IgD-negative memory B cell (primary cell): ENCODE results near the gene PFKP. TPM values are rescaled to one million over a fixed set of nuclear protein-coding genes. Genes with fewer than 3 reads are reported as not detected.

Experiments used
- H3K27ac Mint-ChIP-seq, 3 donors: one replicate each; pipeline ENCODE4 v1.8.0; 2020 to 2022; ENCODE audit warnings: mild to moderate bottlenecking in 3 of 3, mixed read lengths in 3 of 3, moderate library complexity in 1 of 3
- H3K27me3 Mint-ChIP-seq: one replicate; pipeline ENCODE4 v1.8.0; 2021; ENCODE audit warnings: mixed read lengths
- H3K36me3 Mint-ChIP-seq: one replicate; pipeline ENCODE4 v1.8.0; 2020; ENCODE audit warnings: mild to moderate bottlenecking, mixed read lengths
- H3K4me1 Mint-ChIP-seq, 3 donors: one replicate each; pipeline ENCODE4 v1.8.0; 2020 to 2022; ENCODE audit warnings: mixed read lengths in 3 of 3, mild to moderate bottlenecking in 1 of 3
- H3K4me3 Mint-ChIP-seq, 4 donors: one replicate each; pipeline ENCODE4 v1.8.0; 2020 to 2022; ENCODE audit warnings: mild to moderate bottlenecking in 4 of 4, mixed read lengths in 4 of 4, moderate library complexity in 3 of 4
- H3K9me3 Mint-ChIP-seq, 3 donors: one replicate each; pipeline ENCODE4 v1.8.0; 2020 to 2021; ENCODE audit warnings: mixed read lengths in 3 of 3, mild to moderate bottlenecking in 1 of 3
- polyA plus RNA-seq: library from polyadenylated mRNA; unstranded; fragments of 300-500 nt; fragmentation: Illumina TruSeq; gene quantifications from one replicate; pipeline ENCODE4 v1.2.3, GENCODE V29; 2021

Gene PFKP
- polyA plus RNA-seq, 1 donor from 2014 or later = 42.2 TPM

- H3K27ac Mint-ChIP-seq = peak overlapping the region in 2 of 3 donors; percentile 39 to 71
- H3K9me3 Mint-ChIP-seq = no peaks in the 10 kb centered on the region
- peaks cover 9 to 15% (median 14%) of the 10 kb centered on the region in 3 donors for H3K4me1 Mint-ChIP-seq
- H3K27me3 Mint-ChIP-seq = no peaks in the 10 kb centered on the region
- H3K4me3 Mint-ChIP-seq = no peak overlapping the region
- peaks cover 8% of the 10 kb centered on the region for H3K36me3 Mint-ChIP-seq
Measured at GRCh38 chr10:3093996-3094395, 26.6 kb downstream of the PFKP start.

- H3K36me3 Mint-ChIP-seq = peaks cover 8% of the 10 kb centered on the region
- no peak overlapping the region for H3K4me3 Mint-ChIP-seq
- peaks cover 10 to 15% (median 14%) of the 10 kb centered on the region in 3 donors for H3K4me1 Mint-ChIP-seq
- peak overlapping the region in 1 of 3 donors; percentile 71 for H3K27ac Mint-ChIP-seq
- no peaks in the 10 kb centered on the region for H3K27me3 Mint-ChIP-seq
- no peaks in the 10 kb centered on the region for H3K9me3 Mint-ChIP-seq
Measured at GRCh38 chr10:3094609-3095036, 27.3 kb downstream of the PFKP start.

- Mint-ChIP-seq H3K36me3 (peaks cover 5% of the 10 kb centered on the region), H3K4me1 (peaks cover 10 to 14% (median 12%) of the 10 kb centered on the region in 3 donors), H3K27me3 (no peaks in the 10 kb centered on the region), H3K9me3 (no peaks in the 10 kb centered on the region), H3K27ac (no peak overlapping the region), H3K4me3 (no peak overlapping the region)
Measured at GRCh38 chr10:3095373-3096139, 28.2 kb downstream of the PFKP start.

GRCh38 chr10:3096149-3096548, 28.8 kb downstream of the PFKP start:
- H3K4me1 Mint-ChIP-seq = peaks cover 10 to 13% (median 12%) of the 10 kb centered on the region in 3 donors
- no peaks in the 10 kb centered on the region for H3K9me3 Mint-ChIP-seq
- peaks cover 3% of the 10 kb centered on the region for H3K36me3 Mint-ChIP-seq
- no peaks in the 10 kb centered on the region for H3K27me3 Mint-ChIP-seq
- peak overlapping the region in 1 of 3 donors; percentile 57 for H3K27ac Mint-ChIP-seq
- no peak overlapping the region for H3K4me3 Mint-ChIP-seq

- H3K27ac Mint-ChIP-seq = no peak overlapping the region
- peaks cover 3% of the 10 kb centered on the region for H3K36me3 Mint-ChIP-seq
- H3K9me3 Mint-ChIP-seq = no peaks in the 10 kb centered on the region
- no peaks in the 10 kb centered on the region for H3K27me3 Mint-ChIP-seq
- no peak overlapping the region for H3K4me3 Mint-ChIP-seq
- peaks cover 7 to 12% (median 8%) of the 10 kb centered on the region in 3 donors for H3K4me1 Mint-ChIP-seq
Measured at GRCh38 chr10:3097160-3097559, 29.8 kb downstream of the PFKP start.

- peaks cover 3 to 8% (median 8%) of the 10 kb centered on the region in 3 donors for H3K4me1 Mint-ChIP-seq
- H3K36me3 Mint-ChIP-seq = peaks cover 3% of the 10 kb centered on the region
- H3K27ac Mint-ChIP-seq = no peak overlapping the region
- H3K4me3 Mint-ChIP-seq = no peak overlapping the region
- H3K9me3 Mint-ChIP-seq = no peaks in the 10 kb centered on the region
- H3K27me3 Mint-ChIP-seq = no peaks in the 10 kb centered on the region
Measured at GRCh38 chr10:3098689-3099088, 31.3 kb downstream of the PFKP start.

- Mint-ChIP-seq H3K9me3 (no peaks in the 10 kb centered on the region), H3K27ac (no peak overlapping the region), H3K36me3 (peaks cover 4% of the 10 kb centered on the region), H3K4me3 (no peak overlapping the region), H3K27me3 (no peaks in the 10 kb centered on the region), H3K4me1 (peaks cover 3 to 8% (median 8%) of the 10 kb centered on the region in 3 donors)
Measured at GRCh38 chr10:3099291-3100092, 32.1 kb downstream of the PFKP start.

- Mint-ChIP-seq H3K27me3 (no peaks in the 10 kb centered on the region), H3K27ac (no peak overlapping the region), H3K9me3 (no peaks in the 10 kb centered on the region), H3K36me3 (peaks cover 5% of the 10 kb centered on the region), H3K4me3 (no peak overlapping the region), H3K4me1 (peaks cover 3 to 8% (median 6%) of the 10 kb centered on the region in 3 donors)
Measured at GRCh38 chr10:3100093-3100792, 32.9 kb downstream of the PFKP start.

GRCh38 chr10:3100856-3101640, 33.7 kb downstream of the PFKP start:
- Mint-ChIP-seq H3K4me1 (peaks cover 0 to 7% (median 0%) of the 10 kb centered on the region in 3 donors), H3K36me3 (peaks cover 5% of the 10 kb centered on the region), H3K4me3 (no peak overlapping the region), H3K9me3 (no peaks in the 10 kb centered on the region), H3K27ac (no peak overlapping the region), H3K27me3 (no peaks in the 10 kb centered on the region)

GRCh38 chr10:3102720-3103427, 35.5 kb downstream of the PFKP start:
- no peak overlapping the region for H3K4me3 Mint-ChIP-seq
- H3K27ac Mint-ChIP-seq = no peak overlapping the region
- H3K9me3 Mint-ChIP-seq = no peaks in the 10 kb centered on the region
- peaks cover 0 to 5% (median 0%) of the 10 kb centered on the region in 3 donors for H3K4me1 Mint-ChIP-seq
- peaks cover 5% of the 10 kb centered on the region for H3K36me3 Mint-ChIP-seq
- H3K27me3 Mint-ChIP-seq = no peaks in the 10 kb centered on the region

GRCh38 chr10:3103646-3104045, 36.3 kb downstream of the PFKP start:
- Mint-ChIP-seq H3K4me3 (no peak overlapping the region), H3K36me3 (peaks cover 7% of the 10 kb centered on the region), H3K9me3 (no peaks in the 10 kb centered on the region), H3K27ac (peak overlapping the region in 1 of 3 donors; percentile 19), H3K4me1 (peaks cover 0 to 5% (median 0%) of the 10 kb centered on the region in 3 donors), H3K27me3 (no peaks in the 10 kb centered on the region)

- Mint-ChIP-seq H3K4me3 (no peak overlapping the region), H3K9me3 (no peaks in the 10 kb centered on the region), H3K27me3 (no peaks in the 10 kb centered on the region), H3K27ac (no peak overlapping the region), H3K36me3 (peaks cover 7% of the 10 kb centered on the region), H3K4me1 (peaks cover 0 to 5% (median 0%) of the 10 kb centered on the region in 3 donors)
Measured at GRCh38 chr10:3104251-3104918, 37.0 kb downstream of the PFKP start.

GRCh38 chr10:3105166-3105565, 37.8 kb downstream of the PFKP start:
- Mint-ChIP-seq H3K9me3 (no peaks in the 10 kb centered on the region), H3K27ac (no peak overlapping the region), H3K4me1 (peaks cover 0 to 2% (median 0%) of the 10 kb centered on the region in 3 donors), H3K27me3 (no peaks in the 10 kb centered on the region), H3K4me3 (no peak overlapping the region), H3K36me3 (peaks cover 7% of the 10 kb centered on the region)
